SU-DHL-6 (cell line): ENCODE results near the gene TNFSF18.

Source experiments
- EZH2phosphoT487 ChIP-seq: fragments of 200-600 bp; sonication (generic), shearing (Covaris generic); conservative IDR thresholded peaks from 2 replicates; pipeline ENCODE4 v1.6.1; 2018; ENCODE audit warnings: mild to moderate bottlenecking, antibody characterized with exemption, low read length, moderate library complexity, mixed read lengths
- TF ChIP-seq, protein P1 (sequence below): fragments of 200-600 bp; sonication (generic); IDR thresholded peaks from one replicate; pipeline ENCODE4 v1.5.1; 2017; ENCODE audit warnings: antibody characterized with exemption, mild to moderate bottlenecking, low read length, moderate library complexity; ENCODE audit not compliant: insufficient read depth, poor library complexity, severe bottlenecking

DNA sequence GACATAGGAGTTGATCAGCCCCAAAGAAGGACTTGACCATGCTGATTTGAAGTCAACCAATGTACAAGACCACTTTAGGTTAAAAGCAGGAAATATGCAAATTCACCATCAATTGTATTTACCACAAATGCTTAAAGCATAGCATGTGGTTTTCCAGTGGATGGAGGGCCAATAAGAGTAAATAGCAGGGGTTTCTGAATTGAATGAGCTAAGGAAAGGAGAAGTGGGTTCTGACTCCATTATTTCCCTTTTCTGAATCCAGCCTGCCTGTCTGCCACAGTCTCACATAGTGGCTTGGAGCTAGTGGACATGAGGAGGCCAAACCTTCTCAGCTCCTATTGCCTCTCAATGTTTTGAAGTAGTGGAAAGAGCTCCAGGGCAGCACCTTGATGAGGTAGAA lies 7.2 kb upstream of the TNFSF18 start:
- TF ChIP-seq, protein P1, sequence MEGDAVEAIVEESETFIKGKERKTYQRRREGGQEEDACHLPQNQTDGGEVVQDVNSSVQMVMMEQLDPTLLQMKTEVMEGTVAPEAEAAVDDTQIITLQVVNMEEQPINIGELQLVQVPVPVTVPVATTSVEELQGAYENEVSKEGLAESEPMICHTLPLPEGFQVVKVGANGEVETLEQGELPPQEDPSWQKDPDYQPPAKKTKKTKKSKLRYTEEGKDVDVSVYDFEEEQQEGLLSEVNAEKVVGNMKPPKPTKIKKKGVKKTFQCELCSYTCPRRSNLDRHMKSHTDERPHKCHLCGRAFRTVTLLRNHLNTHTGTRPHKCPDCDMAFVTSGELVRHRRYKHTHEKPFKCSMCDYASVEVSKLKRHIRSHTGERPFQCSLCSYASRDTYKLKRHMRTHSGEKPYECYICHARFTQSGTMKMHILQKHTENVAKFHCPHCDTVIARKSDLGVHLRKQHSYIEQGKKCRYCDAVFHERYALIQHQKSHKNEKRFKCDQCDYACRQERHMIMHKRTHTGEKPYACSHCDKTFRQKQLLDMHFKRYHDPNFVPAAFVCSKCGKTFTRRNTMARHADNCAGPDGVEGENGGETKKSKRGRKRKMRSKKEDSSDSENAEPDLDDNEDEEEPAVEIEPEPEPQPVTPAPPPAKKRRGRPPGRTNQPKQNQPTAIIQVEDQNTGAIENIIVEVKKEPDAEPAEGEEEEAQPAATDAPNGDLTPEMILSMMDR: no peak
- no peak for TF ChIP-seq EZH2phosphoT487
